H4 (cell line): ENCODE results near the gene RELN. TPM values are rescaled to one million over a fixed set of nuclear protein-coding genes. Genes with fewer than 3 reads are reported as not detected.

Experiments
- DNase-seq: peaks from one replicate; pipeline ENCODE4 v3.0.0-alpha.2; 2015; ENCODE audit warnings: low spot score
- total RNA-seq: library from RNA; depleted of rRNA; stranded (reverse); fragments of >200 nt; shearing (Covaris generic); gene quantifications from 2 replicates; pipeline ENCODE4 v1.2.3, GENCODE V29; 2014

Gene RELN
- total RNA-seq, 1 experiment from 2014 or later = not detected

DNA sequence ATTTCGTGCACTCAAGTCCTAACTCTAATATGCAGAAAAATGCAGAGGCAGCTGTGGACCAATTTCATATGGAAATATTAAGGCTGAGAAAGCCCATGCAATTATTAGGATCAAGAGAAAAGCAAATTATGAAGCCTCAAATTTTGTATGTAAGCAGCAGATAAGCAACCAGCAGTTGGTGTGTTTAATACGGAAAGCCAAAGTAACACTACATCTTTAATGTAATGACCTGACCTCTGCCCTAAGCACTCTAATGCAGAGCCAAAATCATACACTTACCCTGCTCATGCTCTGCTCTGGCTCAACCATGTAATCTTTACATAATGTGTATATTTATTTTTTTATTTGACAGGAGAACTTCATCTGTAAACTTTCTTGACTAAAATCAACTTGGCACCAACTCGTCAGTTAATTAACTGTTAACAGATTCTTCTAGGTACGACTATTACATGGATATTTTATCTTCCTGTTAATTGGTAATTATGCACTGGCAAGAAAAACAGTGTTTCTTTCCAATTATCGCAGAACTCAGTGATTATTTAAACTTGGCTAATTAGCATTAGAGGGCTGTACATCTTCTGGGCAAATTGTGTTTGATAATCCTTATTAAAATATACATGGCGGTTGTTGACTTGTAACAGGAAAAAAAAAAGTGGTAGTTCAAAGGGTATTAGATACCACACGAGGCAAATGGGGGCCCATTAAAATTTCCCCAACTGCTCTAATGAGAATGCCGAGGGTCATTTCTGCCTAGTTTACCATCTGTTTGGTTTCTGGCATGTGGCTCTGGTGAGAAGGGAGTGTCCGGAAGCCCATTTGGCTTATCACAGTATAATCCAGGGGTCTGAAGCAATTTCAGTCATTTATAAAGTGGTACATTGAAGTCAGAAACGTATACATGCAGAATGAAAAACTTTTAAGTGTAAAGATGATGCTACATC is 94.5 kb downstream of the RELN start:
- no peak for DNase-seq

GRCh38 chr7:103893350-103893749 is 96.1 kb downstream of the RELN start:
- no peak for DNase-seq

DNA sequence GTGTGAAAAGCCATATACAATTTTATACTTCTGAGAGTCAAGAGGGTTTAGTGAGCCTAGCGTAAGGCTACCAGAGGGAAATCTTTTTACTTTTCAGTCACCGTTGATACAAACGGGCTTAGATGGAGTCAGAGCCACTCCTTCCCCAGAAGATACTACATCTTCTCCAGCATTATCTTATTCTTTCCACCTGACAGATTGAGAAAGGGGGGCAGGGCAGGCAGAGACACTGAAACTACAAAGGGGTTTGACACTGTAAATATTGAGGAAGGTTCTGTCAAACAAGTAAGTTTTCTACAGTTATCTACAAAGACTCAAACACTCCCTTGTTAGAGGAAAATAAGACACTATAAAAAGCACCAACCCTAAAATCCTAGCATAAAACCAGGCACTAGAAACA is 100.0 kb downstream of the RELN start:
- DNase-seq = no peak

GRCh38 chr7:103888603-103889153 is 100.8 kb downstream of the RELN start:
- no peak for DNase-seq

DNA sequence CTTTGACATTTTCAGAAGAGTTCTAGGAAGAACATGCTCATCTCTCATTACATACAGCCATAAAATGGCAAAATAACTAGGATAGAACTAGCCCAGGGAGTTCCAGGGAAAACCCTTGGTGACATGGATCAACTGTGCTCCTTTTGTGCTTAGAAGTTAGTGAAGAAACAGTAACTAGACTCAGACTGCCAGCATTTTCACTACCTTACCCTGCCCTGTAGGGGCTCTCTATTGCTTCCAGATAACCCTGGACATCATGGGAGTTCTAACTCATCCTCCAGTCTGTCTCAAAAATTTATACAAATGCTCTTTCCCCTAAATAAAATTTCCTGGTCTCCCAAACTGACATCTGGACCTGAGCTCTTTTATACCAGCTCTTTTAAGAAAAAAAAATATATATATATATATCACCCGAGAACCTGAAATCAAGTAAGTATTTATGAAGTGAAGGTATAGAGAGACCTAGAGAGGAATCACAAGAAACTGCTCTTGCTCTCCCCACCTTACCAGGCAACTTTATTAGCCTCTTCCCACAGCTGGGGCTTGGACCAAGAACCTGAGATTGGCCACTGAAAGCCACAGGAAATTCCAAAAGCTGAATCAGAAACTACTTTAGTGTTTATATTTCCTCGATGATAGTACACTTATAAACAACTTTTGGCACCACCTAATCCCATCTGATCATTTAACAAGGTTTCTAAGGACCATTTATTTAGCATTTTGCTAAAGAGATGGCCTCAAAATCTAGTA is 101.4 kb downstream of the RELN start:
- no peak for DNase-seq

DNA sequence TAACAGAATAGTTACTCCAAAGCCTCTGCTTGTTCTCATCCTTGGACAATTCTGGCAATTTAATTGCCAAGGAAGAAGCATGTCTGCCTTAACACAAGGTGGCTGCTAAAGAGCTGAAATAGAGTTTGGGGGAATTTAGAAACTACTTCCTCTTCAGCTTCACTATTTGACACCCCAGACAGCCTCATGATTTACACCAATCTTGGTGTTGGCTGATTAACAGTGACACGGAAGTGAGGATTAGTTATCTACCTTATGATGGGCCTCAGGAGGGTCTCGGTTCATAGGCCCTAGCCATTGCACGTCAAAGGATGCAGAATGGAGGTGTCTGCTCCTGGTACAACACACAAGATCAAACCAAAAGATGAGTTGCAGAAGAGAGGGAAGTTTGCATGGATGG is 102.4 kb downstream of the RELN start:
- DNase-seq = no peak

DNA sequence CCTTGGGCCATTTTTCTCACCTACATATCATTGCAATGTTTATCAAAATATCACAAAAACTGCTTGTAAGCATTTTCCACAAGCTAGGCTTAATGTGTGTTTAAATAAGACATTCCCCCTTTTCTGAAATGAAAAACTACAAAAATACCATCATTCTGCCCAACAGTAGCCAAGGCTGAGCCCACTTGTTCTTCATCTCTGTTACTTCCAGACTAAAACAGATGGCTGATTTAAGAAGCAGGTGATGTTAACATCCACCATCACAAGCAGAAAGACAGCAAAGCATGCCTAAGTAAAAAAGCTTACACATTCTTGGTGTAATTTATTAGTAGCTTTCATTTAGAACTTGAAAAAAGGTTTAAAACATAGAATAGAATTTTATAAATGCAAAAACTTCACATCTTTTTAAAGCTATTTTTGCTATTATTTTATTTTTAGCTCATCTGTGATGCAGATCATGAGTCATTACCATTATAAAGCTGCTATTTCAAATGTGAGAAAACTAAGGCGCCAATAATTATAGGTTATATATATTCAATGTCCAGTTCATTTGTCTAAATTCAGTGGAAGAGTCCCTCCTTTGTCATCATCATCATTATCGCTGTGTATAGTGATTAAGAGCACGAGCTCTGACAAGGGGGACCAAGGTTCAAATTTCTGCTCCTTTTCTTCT is 109.4 kb downstream of the RELN start:
- DNase-seq = no peak

DNA sequence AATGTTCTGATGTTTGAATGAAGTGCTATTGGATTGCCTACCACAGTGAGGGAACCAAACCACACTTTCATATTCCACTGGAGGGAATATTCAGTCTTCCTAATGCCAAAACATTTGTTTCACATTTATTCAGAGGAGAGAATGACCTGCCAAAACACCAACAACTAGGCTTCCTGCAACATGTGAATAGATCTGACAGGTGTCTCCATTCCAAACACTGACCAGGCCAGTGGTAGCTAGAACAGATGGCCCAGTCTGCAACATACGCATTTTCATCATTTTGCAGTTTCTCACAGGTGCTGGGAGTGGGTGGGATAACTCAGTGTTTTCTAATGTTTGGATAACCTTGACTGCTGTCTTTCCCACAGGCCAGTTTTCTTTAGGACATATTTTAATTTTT is 110.0 kb downstream of the RELN start:
- DNase-seq = no peak

DNA sequence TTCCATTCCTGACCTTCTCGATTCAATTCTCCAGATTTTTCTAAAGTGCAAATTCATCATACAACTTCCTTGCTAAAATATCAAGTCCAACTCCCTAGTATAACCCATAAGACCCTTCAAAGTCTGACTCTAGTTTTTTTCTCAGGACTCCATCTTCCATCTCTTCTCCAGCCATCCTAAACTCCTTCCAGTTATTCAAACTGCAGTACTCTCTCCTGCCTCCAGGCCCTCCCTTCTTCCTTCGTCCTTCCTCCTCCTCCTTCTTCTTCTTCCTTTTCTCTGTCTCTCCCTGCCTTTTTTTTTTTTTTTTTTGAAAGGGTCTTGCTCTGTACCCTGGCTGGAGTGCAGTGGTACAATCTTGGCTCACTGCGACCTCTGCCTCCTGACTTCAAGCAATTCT is 111.9 kb downstream of the RELN start:
- DNase-seq = no peak

DNA sequence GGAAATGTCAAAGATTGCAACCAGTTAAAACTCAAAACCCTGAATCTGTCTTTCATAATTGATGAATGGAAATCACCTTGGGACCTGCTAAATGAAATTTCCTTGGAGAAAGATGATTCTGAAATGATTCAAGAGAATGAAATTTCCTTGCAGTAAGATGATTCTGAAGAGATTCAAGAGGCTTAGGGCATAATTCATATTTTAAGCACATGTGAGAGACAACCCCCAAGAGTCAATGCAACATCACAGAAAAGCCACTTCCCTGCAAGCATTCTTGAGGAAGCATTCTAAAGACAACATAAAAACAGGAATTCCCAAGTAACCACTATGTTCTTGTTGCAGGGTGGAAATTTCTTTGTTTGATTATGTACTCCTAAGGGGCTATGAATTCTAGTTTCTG is 113.7 kb downstream of the RELN start:
- DNase-seq = no peak

GRCh38 chr7:103871473-103871872 is 118.0 kb downstream of the RELN start:
- no peak for DNase-seq

GRCh38 chr7:103870664-103871063 is 118.8 kb downstream of the RELN start:
- DNase-seq = no peak

DNA sequence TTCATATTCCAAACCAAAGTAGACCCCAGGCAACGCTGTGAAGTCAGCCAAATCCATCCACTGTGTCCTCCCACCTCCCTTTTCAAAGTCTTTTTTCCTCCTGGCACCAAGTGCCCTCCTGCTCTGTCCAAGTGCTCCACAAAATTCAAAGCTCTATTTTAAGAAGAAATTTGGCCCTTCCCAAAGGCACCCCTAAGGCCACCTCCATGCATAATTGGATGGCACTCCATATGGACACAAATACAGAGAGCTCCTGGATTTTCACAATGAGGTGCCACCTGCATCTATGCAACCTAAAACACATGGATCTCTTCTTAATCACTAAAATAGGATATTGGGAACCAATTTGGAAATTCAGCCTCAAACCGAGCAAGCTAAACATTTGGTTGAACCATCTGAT is 121.6 kb downstream of the RELN start:
- no peak for DNase-seq

- DNase-seq = no peak
These were observed 122.5 kb downstream of the RELN start for GRCh38 chr7:103866919-103867318.

GRCh38 chr7:103865442-103865841 is 124.0 kb downstream of the RELN start:
- no peak for DNase-seq

- DNase-seq = no peak
These were observed 127.0 kb downstream of the RELN start for GRCh38 chr7:103862302-103863035.

DNA sequence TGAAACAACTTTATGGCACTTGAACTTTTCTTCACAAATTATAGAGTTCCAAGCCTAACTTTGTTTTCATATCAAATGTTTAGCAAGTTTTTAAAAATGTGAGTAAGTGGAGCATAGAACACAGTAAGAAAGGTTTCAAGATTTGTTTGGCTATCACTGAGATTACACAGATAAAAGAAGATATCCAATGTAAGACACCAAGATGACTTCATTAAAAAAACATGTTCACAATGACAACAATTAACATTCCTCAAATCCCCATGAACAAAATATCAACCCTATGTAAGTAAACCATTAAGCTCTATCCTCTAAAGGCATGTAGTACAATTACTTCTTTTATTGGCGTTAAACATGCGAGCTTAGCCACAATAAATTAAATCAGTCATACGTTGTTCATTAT is 129.7 kb downstream of the RELN start:
- DNase-seq = no peak

DNA sequence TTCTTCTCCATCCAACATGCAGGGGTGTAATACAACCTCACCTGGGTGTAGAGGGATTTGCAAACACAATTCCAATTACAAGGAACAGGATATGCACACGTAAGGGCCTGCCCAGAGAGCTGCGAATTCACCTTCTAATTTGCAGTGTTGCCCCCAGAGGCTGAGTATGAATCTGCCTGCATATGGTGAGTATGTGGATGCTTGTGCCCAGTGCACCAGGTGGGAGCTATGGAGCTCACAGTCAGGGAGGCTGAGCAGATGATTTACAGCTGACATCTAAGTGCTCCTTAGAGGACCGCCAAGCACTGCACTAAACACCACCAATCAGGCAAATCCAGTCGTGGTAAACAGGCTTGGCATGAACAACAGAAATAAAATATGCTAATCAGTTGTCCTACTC is 132.0 kb downstream of the RELN start:
- DNase-seq = no peak

GRCh38 chr7:103856929-103857328 is 132.5 kb downstream of the RELN start:
- no peak for DNase-seq

- DNase-seq = no peak
These were observed 133.8 kb downstream of the RELN start for GRCh38 chr7:103855671-103856070.

DNA sequence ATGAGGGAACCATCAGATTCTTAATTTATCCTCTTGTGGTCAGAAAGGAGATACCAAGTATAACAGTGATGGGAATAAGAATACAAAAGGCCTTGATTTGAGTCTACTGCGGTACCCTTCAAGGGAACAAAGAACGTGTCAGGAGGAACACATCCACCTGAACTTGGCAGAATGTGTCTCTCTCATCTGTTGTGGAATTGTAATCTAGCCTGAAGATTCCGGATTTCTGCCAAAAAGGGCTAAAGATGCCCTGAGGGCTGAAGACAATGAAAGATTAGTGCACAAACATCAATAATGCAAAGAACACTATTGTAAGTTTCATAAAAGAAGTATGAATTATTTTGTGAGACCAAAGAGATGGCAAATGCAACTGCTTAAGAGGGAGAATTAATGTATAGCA is 134.8 kb downstream of the RELN start:
- DNase-seq = no peak

GRCh38 chr7:103851357-103851756 is 138.1 kb downstream of the RELN start:
- no peak for DNase-seq
